ENCODE measurements around the gene GALK1. TPM values are rescaled to one million over a fixed set of nuclear protein-coding genes. Genes with fewer than 3 reads are reported as not detected.

The GALK1 gene
- total and polyA plus RNA-seq, 9 of the 15 experiments (the other 6 are each of a cell fraction or from before 2014, with no cell fraction given): 0.45 to 51.6 (median 17.4) TPM

- TF ChIP-seq CXXC5 (CRISPR knock-in tag; IDR thresholded peaks at IDR 0.05) (peak; percentile 58), NFYB (IDR thresholded peaks at IDR 0.05; ENCODE audit: extremely low read depth, insufficient read length) (no peak), LEF1 (IDR thresholded peaks at IDR 0.05) (no peak), KAT7 (CRISPR knock-in tag; IDR thresholded peaks at IDR 0.05; ENCODE audit: borderline replicate concordance) (peak; percentile 92; the same call in 1 of the 2 replicates), ZNF282 (CRISPR knock-in tag; IDR thresholded peaks at IDR 0.05) (no peak), PRMT5 (CRISPR knock-in tag; IDR thresholded peaks at IDR 0.05) (no peak), HNRNPK (IDR thresholded peaks at IDR 0.05; ENCODE audit: low read depth, low read length, poor library complexity, severe bottlenecking) (peak; percentile 64), POLR2H (tag; IDR thresholded peaks at IDR 0.05; ENCODE audit: low read depth) (no peak), KLF6 (CRISPR knock-in tag; IDR thresholded peaks at IDR 0.05; ENCODE audit: borderline replicate concordance) (no peak), FOXO4 (CRISPR knock-in tag; IDR thresholded peaks at IDR 0.05) (no peak), CHD2 (IDR thresholded peaks at IDR 0.05; ENCODE audit: low read depth, low read length) (0 out of 2 replicates have a peak, but pooled peaks have one; percentile 20), SPI1 (IDR thresholded peaks at IDR 0.05; ENCODE audit: borderline replicate concordance, low read depth, low read length) (peak; percentile 84), FOXM1 (IDR thresholded peaks at IDR 0.05; ENCODE audit: low read depth) (no peak), FOXM1 (CRISPR knock-in tag; IDR thresholded peaks at IDR 0.05; ENCODE audit: low read depth) (peak; percentile 69; the same call in 1 of the 2 replicates), SOX6 (IDR thresholded peaks at IDR 0.05) (no peak), RCOR1 (IDR thresholded peaks at IDR 0.05; ENCODE audit: borderline replicate concordance in 1 of 2, low read depth in 2 of 2, low read length in 2 of 2) (peak in 1 of 2 experiments; percentile 45; a peak in 1 of 4 replicates), E2F5 (CRISPR knock-in tag; IDR thresholded peaks at IDR 0.05) (0 out of 2 replicates have a peak, but pooled peaks have one; percentile 32)
- TF ChIP-seq, protein P1, sequence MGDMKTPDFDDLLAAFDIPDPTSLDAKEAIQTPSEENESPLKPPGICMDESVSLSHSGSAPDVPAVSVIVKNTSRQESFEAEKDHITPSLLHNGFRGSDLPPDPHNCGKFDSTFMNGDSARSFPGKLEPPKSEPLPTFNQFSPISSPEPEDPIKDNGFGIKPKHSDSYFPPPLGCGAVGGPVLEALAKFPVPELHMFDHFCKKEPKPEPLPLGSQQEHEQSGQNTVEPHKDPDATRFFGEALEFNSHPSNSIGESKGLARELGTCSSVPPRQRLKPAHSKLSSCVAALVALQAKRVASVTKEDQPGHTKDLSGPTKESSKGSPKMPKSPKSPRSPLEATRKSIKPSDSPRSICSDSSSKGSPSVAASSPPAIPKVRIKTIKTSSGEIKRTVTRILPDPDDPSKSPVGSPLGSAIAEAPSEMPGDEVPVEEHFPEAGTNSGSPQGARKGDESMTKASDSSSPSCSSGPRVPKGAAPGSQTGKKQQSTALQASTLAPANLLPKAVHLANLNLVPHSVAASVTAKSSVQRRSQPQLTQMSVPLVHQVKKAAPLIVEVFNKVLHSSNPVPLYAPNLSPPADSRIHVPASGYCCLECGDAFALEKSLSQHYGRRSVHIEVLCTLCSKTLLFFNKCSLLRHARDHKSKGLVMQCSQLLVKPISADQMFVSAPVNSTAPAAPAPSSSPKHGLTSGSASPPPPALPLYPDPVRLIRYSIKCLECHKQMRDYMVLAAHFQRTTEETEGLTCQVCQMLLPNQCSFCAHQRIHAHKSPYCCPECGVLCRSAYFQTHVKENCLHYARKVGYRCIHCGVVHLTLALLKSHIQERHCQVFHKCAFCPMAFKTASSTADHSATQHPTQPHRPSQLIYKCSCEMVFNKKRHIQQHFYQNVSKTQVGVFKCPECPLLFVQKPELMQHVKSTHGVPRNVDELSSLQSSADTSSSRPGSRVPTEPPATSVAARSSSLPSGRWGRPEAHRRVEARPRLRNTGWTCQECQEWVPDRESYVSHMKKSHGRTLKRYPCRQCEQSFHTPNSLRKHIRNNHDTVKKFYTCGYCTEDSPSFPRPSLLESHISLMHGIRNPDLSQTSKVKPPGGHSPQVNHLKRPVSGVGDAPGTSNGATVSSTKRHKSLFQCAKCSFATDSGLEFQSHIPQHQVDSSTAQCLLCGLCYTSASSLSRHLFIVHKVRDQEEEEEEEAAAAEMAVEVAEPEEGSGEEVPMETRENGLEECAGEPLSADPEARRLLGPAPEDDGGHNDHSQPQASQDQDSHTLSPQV (IDR thresholded peaks at IDR 0.05): peak; percentile 70; the same call in 1 of the 2 replicates
- TF ChIP-seq, protein P2, sequence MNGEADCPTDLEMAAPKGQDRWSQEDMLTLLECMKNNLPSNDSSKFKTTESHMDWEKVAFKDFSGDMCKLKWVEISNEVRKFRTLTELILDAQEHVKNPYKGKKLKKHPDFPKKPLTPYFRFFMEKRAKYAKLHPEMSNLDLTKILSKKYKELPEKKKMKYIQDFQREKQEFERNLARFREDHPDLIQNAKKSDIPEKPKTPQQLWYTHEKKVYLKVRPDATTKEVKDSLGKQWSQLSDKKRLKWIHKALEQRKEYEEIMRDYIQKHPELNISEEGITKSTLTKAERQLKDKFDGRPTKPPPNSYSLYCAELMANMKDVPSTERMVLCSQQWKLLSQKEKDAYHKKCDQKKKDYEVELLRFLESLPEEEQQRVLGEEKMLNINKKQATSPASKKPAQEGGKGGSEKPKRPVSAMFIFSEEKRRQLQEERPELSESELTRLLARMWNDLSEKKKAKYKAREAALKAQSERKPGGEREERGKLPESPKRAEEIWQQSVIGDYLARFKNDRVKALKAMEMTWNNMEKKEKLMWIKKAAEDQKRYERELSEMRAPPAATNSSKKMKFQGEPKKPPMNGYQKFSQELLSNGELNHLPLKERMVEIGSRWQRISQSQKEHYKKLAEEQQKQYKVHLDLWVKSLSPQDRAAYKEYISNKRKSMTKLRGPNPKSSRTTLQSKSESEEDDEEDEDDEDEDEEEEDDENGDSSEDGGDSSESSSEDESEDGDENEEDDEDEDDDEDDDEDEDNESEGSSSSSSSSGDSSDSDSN (IDR thresholded peaks at IDR 0.05; ENCODE audit: borderline replicate concordance in 1 of 2, low read depth in 2 of 2, low read length in 2 of 2): peak in 1 of 2 experiments; percentile 77; a peak in 1 of 4 replicates
Measured at GRCh38 chr17:75764711-75765421, at the start of gene GALK1 (continued).

Data from K562 (cell line).